ENCODE results near the gene SUPT6H. TPM values are rescaled to one million over a fixed set of nuclear protein-coding genes. Genes with fewer than 3 reads are reported as not detected.

SUPT6H gene
- total and polyA plus RNA-seq, 2 of the 4 experiments (the other 2 are of a cell fraction): 41.4 to 44.8 TPM

GRCh38 chr17:28635506-28635905 lies 26.5 kb upstream of the SUPT6H start:
- Histone ChIP-seq H2BK120ac (ENCODE audit: low read depth, low read length) (no peak overlapping the region), H3K79me1 (ENCODE audit: low read depth in 1 of 2, low read length in 2 of 2) (peaks cover 34 to 35% of the 10 kb centered on the region in 2 experiments), H3K4me1 (ENCODE audit: control insufficient read depth, insufficient read depth, low read length) (no peaks in the 10 kb centered on the region), H3K36me3 (ENCODE audit: control insufficient read depth, insufficient read depth, low read length) (peaks cover 75% of the 10 kb centered on the region), H3K4ac (ENCODE audit: low read depth, low read length) (no peak overlapping the region), H3K27me3 (ENCODE audit: control insufficient read depth, insufficient read depth, low read length) (no peaks in the 10 kb centered on the region), H3K4me2 (ENCODE audit: low read depth, low read length) (no peak overlapping the region), H3K23ac (ENCODE audit: low read depth, low read length) (no peak overlapping the region), H2BK5ac (ENCODE audit: low read depth, low read length, poor library complexity, severe bottlenecking) (no peak overlapping the region), H4K5ac (ENCODE audit: low read depth, low read length) (no peak overlapping the region), H2AFZ (replicated peaks; ENCODE audit: low read length, poor library complexity) (no peak overlapping the region), H2AK5ac (ENCODE audit: low read depth, low read length) (no peak overlapping the region), H3K56ac (ENCODE audit: extremely low read depth, insufficient read depth, low read length) (no peak overlapping the region), H2AK9ac (replicated peaks; ENCODE audit: low read depth, low read length, poor library complexity) (no peak overlapping the region), H4K20me1 (ENCODE audit: insufficient read depth, low read length) (peaks cover 18% of the 10 kb centered on the region), H3K4me3 (ENCODE audit: insufficient read depth, low read depth, low read length) (no peak overlapping the region), H3K18ac (ENCODE audit: low read depth, low read length) (no peak overlapping the region), H3K9ac (ENCODE audit: low read depth, low read length) (no peak overlapping the region), H4K91ac (ENCODE audit: insufficient read depth, low read depth, low read length) (no peak overlapping the region), H3K9me3 (ENCODE audit: control insufficient read depth, insufficient read depth, low read length) (no peaks in the 10 kb centered on the region), H3K9me1 (ENCODE audit: insufficient read depth, low read length) (0 out of 2 replicates have a peak, but pooled peaks cover 5% of the 10 kb centered on the region), H2BK20ac (ENCODE audit: low read depth, low read length) (no peak overlapping the region), H2BK15ac (ENCODE audit: low read depth, low read length) (no peak overlapping the region), H4K8ac (ENCODE audit: low read depth in 2 of 2, low read length in 2 of 2) (no peak overlapping the region), H3K27ac (ENCODE audit: insufficient read depth, low read length) (no peak overlapping the region), H3K14ac (replicated peaks; ENCODE audit: low read depth, low read length) (no peak overlapping the region)
- POLR2A ChIA-PET (ENCODE audit: unreplicated experiment): no interaction called here
- in situ Hi-C loops (cut with MboI; ENCODE audit: low sequenced_read_pairs) (no loop called here), intact Hi-C loops (cut with micrococcal nuclease) (no loop called here), dilution Hi-C loops (cut with HindIII; ENCODE audit: low sequenced_read_pairs, unreplicated experiment) (no loop called here)
- no CpG with 5 or more reads among the region's 1 CpG for WGBS, 2 experiments (ENCODE audit: extremely low coverage in 2 of 2, insufficient read length in 1 of 2)
- no peak for TF ChIP-seq FOS (IDR thresholded peaks at IDR 0.05; ENCODE audit: low read depth, low read length)
- TF ChIP-seq MXI1 (IDR thresholded peaks at IDR 0.05; ENCODE audit: borderline replicate concordance, low read depth, low read length): no peak
- TF ChIP-seq RCOR1 (IDR thresholded peaks at IDR 0.05; ENCODE audit: insufficient replicate concordance, low read length): no peak
- TF ChIP-seq, protein P1, sequence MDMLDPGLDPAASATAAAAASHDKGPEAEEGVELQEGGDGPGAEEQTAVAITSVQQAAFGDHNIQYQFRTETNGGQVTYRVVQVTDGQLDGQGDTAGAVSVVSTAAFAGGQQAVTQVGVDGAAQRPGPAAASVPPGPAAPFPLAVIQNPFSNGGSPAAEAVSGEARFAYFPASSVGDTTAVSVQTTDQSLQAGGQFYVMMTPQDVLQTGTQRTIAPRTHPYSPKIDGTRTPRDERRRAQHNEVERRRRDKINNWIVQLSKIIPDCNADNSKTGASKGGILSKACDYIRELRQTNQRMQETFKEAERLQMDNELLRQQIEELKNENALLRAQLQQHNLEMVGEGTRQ (IDR thresholded peaks at IDR 0.05; ENCODE audit: low read depth, low read length): no peak
- no peak for TF ChIP-seq SMC3 (IDR thresholded peaks at IDR 0.05; ENCODE audit: low read depth, low read length)
- CTCF ChIA-PET: interaction anchor here (1.1 kb wide), 1 partner anchor 11 kb away, joined by 3 read pairs; no protein-coding TSS in a partner anchor
- ATAC-seq (ENCODE audit: low read depth) (no peak), DNase-seq (no peak)
- no TSS peak for BruUV-seq (replicated peaks)

Measured in IMR-90 (cell line).